ENCODE measurements around the gene DUSP15.

Gene DUSP15

DNA sequence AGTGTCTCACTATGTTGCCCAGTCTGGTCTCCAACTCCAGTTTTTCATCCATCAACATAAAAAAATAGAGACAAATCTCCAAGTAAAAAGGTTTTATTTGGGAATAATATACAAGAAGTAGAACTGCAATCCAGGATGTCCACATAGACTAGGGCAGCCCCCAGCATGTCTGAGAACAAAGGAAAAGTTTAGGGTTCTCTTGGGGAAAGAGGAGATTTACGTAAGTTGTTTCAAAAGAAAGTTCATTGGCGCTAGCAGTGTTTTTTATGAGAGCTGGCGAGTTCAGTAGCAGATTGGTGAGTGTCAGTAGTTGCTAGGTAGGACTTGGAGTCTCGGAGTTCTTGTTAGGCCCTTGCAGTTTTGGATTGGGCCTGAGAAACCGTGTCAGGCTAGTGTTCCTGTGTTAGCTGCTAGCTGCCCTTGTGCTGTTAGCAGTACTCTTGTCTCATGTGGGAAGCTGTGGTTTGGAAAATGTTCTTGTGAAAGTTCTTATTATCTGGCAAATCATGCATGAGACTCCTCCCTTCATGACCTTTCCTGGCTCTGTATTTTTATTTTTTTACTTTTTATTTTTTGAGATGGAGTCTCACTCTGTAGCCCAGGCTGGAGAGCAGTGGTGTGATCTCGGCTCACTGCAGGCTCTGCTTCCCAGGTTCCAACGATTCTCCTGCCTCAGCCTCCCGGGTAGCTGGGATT, 24.8 kb upstream of the DUSP15 start:
- no peak for DNase-seq

DNA sequence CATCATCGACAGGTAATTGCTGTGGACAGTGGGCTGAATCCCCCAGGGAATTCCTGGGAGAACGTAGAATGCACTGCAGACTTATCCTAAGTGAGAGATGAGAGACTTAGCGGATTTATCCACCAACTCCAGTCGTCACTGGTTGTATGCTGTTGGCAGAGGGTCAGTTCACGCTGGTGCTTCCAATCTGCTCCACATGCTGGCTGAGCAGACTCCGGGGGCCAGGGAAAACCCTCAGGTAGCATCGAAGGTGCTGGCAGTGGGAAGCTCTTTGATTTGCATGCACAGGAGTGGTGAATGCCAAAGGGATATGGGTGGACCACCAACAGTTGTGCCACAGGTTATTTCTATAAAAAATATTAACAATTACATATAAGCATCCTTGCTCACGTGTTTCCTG, 20.3 kb upstream of the DUSP15 start:
- DNase-seq = no peak

DNA sequence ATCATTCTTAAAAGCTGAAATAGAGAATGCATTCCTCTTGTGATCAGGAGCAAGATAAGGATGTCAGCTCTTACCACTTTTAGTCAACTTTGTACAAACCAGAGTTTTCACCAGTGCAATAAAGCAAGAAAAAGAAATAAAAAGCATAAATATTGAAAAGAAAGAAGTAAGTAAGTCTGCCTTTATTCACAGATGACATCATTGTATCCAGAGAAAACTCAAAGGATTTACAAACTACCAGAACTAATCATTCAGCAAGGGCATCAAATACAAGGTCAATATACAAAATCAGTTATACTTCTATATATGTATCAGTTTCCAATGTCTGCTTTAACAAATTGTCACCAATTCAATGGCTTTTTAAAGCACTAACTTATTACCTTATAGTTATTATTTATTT, 13.5 kb upstream of the DUSP15 start:
- DNase-seq = no peak

DNA sequence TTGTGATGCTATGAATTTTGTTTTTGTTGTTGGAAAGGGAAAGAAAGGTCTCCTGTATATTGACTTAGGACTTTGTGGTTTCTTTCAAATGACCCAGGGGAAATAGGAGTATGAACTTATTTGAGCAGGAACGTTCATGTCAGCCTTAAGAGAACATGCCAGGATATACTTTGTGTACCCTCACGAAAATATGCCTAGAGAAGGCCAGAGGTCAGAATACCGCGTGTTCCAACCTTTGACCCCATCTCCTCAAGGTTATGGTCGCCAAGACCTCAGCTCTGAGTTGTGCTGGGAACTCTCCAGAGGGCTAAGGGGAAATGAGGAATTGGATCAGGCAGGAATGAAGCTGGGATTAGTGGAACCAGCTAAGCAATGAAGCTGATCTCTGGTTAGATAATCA, 11.6 kb upstream of the DUSP15 start:
- DNase-seq = no peak

DNA sequence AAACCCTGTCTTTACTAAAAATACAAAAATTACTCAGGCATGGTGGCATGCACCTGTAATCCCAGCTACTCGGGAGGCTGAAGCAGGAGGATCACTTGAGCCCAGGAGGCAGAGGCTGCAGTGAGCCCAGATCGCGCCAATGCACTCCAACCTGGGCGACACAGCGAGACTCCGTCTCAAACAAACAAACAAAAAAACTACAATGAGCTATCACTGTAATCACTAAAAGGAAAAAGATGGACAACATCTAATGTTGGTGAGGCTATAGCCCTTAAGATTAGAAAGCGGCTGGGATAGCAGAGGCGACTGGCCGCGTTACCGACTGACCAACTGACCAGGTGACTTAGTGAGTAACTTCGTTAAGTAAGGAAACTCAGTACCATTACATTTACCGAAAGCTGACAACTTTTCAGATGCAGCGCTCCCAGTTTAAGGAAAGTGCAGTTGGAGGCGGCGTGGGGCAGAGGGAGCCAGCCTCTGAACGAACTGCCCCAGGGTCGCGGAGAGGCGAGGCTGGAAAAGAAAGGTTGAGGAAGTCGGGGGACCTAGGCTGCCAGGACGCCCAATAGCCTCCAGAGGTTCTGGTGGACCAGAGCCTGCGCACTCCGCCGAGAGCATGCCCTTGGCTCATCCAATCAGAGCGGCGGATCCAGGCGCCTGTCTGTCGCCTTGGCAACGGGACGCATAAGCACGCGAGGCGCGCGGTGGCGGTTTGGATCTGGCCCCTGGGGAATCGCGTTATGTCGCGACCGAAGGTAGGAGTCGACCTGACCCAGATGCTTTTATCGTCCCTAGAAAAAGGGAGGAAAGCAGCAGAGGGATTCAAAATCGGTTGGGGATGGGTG, 9.0 kb upstream of the DUSP15 start:
- DNase-seq = peak; percentile 53

DNA sequence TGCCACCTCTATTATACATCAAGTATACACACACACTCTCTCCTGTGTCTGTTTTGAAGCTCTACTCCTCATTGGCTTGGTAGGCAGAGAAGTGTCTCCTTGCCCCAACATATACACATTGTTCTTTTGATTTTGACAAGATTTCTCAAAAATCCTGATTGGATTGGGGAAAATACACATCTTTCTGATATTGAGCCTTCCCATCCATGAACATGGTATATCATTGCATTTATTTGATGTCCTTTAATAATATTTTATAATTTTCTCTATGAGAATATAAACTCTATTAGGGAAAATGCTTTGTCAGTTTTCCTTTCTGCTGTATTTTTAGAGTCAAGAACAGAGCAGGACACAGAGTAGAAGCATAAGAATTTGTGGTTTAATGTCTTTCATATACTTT, 7.4 kb upstream of the DUSP15 start:
- DNase-seq = no peak

DNA sequence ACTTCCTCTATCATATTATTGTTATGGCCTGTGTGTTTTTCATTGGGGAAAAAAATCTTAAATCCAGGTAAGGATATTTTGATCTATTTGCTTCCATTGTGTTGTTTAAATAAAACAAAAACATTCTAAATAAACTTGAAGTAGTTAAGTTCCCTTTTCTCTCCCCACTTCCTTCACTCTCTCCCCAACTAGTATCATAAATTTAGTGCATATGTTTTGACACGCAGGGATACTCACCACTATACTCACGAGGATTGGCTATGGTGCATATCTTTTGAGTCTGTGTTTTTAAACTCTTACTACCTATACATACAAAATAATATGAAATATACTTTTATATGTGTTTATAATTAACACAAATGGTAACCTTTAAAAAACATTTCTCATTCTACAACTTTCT, 5.3 kb upstream of the DUSP15 start:
- DNase-seq = no peak

DNA sequence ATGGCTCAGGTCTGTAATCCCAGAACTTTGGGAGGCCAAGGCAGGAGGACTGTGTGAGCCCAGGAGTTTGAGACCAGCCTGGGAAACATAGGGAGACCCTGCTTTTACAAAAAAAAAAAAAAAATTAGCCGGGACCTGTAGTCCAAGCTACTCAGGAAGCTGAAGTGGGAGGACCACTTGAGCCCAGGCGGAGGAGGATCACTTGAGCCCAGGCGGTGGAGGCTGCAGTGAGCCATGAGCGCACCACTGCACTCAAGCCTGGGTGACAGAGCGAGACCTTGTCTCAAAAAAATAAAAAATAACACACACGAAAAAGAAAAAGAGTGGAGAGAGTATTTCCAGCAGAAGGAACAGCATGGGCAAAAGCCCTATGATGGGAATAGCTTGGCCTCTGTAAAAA, 2.1 kb upstream of the DUSP15 start:
- no peak for DNase-seq

DNA sequence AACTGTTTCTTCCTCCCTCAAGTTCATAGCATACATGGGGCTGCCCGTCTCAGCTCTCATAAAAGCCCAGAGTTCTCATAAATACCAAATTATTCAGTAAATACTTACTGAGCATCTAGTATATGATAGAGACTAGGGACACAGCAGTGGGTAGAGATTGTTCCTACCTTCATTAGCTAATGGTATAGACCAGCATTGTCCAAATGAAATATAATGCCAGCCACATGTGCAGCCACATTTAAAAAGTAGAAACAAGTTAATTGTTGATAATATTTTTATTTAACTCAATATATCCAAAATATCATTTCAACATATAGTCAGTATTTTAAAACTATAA, 1.3 kb upstream of the DUSP15 start:
- no peak for DNase-seq

DNA sequence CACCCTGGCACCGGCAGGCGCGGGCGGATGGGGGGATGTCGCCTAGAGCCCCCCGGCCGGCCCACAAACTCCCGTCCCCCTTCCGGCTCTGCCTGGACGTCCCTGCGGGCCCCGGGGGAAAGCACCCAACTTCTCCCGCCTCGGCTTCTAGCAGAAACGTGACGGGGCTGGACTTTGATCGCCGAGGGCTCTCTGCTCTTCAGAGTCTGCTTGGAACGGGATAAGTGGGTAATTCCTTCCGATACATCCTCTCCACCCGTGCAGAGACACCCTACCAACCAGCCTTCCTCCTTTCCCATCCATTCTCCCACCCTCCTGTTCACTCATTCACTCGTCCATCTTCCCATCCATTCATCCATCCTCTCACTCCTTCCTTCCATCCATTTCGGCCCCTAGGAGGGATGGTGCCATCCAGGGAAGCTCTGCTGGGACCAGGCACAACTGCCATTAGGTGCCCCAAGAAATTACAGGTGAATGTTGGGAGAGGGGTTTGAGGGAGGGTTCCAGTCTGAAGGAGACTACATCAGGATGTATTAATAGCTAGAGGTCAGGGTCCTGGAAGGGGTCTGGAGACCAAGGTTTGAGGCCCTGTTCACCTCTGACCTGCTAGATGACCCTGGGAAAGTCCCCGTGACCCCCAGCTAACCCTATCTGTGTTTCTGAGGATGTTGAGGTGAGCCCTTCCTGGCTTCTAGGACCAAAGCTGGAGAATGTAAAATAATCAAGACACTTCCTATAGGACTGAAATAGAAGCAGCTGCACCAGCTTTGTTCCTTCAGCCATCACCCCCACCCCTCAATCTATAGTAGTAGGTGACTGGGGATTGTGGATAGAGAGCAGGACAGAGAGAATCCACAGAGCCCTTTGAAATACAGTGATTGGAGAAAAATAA, 645 bp upstream of the DUSP15 start:
- DNase-seq = no peak

DNA sequence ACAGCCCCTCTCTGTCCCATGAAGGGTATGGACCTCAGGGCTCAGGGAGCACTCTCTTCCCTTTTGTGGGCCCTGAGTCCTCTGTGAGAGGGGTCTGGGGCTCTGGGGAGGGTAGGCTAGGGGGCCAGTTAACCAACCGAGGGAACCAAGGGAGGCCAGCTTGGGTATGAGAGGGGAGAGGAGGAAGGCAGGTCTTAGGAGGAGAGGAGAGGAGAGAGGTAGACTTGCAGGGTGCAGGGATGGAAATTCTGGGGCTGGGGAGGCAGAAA, 720 bp downstream of the DUSP15 start:
- no peak for DNase-seq

DNA sequence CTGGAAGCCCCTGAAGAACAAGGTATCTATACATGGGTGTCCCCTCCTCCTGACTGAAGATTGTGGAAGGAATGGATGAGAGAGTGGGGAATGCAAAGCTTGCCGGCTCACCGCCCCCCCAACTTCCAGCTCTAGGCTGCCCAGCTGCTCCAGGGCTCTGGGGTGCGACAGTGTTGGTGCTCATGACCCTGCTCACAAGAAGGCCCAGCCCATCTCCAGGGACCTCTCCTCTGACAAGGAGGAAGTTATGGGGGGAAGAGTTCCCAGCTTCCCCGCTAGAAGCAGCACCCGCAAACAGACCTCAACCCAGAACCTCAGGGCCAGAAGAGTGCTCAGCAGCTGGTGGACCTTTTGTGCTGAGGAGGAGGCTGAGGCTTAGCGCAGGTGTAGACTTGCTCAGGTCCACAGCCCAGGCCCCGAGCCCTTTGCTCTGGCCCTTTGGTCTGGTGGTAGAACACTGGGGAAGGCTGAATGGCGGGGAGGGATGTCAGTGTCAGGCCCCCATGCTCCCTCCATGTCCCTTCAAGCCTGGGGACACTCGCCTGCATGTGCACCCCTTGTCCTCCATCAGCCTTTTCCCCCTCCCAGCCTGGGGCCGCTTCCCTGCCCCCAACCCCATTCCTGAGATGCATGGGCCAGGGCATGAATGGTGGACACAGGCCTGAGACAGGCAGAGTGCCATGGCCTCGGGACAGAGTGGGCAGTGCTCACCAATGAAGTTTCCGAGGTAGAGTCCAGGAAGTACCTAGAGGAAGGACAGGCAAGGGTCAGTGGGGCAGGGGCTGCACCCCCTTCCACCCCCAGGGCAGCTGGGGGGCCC, 1.3 kb downstream of the DUSP15 start:
- no peak for DNase-seq

DNA sequence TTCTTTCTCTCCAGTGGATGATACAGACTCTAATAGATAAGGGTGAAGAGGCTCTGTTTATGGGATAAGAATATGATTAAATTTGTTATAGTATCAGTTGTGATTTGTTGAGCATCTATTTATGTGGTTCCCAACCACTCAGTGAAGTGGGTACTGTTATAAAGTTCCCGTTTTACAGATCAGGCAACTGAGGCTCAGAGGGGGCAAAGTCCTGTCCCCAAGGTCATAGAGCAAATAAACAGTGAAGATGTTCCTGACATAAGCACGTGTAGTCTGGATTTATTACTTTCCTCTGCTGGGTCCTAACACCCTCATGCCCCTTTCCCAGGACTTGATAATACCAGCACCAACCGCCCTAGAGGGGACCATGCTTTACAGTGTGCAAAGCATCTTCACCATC, 4.1 kb downstream of the DUSP15 start:
- DNase-seq = no peak

DNA sequence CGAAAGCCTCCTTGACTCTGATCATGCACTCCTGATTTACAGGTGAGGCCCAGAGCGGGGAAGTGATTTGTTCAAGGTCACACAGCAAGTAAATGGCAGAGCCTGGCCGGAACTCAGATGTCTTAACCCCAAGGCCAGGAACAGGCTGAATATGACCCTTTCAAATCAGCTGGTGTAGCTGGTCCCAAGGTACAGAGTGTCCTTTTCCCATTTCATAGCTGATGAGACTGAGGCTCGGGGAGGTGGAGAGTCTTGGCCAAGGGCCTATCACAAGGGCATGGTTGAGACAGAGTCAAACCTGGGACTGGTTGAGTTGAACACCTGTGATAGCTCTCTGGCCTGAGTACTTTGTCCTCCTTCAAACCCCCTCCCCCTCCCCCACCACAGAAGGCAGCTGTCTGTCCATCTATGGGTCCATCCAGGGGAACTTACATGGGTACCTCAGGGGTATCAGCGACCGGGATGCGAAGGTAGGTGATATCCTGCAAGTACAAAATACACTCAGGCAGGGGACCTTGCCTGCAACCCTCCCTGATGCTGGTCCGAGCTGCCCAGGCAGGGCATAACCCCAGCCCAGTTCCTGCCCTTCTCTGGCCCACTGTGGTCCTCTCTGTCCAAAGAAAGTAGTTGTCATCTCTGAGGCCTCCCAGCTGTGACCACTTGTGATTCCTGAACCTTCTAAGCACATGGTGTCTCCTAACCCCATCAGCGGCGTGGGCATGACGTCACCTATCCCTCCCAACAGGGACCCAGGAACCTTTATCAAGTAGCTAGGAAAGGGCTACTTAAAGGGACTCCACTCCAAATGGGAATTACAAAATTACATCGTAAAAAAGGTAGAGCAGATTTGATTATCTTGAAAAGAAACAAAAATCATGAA, 5.6 kb downstream of the DUSP15 start:
- DNase-seq = no peak

DNA sequence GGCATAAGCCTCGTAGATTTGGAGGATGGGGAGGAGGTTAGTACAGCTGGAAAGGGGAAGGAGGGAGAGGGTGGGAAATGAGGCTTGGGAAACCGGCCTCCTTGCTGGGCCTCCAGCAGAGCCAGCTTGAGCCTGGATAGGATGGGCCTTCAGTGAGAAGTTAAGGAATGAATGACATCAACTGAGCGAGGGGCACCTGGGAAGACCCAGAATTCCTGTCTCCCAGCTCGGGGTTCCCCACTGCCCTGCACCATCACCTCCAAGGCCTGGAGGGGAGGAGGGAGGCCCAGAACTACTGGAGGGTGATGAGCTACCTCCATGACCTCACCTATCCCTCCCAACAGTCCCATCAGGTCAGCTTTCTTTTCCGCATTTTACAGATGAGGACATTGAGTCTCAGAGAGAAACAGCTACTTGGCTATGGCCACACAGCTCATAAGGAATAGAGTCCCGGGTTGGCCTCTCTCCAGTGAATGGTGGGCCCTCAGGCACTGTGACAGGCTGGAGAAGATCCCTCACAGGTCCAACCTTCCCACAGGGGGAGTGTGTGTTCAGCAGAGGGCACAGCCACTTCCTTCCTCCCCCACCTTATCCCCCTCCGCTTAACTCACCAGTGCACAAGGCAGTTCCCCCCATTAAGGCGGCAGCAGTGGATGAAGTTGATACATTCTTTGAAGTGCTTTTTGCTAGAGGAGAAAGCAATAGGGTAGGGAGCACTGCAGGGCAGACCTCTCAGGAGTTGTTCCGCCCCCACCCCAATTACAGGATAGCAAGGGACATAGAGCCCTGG, 6.8 kb downstream of the DUSP15 start:
- no peak for DNase-seq

DNA sequence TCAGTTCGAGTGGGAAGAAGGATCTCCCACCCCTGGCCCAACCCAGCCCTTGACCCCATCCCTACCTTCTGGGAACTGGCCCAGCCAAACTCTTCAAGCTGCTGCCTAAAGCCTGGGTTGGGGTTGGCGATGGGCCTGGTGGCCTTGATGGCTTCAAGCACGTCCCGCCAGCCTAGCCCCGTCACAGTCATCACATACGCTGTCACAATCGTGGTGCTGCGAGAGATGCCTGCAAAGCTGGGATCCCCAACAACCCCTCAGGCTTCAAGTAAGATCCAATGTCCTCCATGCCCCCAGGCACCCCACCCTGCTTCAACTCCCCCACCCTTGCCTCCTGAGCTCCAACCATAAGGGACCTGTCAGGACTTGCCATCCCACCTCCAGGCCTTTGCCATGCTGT, 7.8 kb downstream of the DUSP15 start:
- no peak for DNase-seq

DNA sequence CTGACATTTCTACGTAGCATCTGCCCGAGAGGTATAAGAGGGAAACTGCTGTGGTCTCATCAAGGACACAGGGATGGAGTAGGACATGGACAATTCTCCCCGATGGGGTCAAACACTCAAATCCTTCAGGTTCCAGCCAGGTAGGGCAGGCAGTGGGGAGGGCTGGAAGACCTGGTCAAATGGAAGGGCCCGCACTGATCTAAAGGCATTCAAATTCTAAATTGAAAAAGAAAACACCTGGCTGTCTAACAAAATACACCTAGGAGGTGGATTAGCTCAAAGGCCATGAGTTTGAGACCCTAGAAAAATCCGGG, 8.2 kb downstream of the DUSP15 start:
- DNase-seq = no peak

DNA sequence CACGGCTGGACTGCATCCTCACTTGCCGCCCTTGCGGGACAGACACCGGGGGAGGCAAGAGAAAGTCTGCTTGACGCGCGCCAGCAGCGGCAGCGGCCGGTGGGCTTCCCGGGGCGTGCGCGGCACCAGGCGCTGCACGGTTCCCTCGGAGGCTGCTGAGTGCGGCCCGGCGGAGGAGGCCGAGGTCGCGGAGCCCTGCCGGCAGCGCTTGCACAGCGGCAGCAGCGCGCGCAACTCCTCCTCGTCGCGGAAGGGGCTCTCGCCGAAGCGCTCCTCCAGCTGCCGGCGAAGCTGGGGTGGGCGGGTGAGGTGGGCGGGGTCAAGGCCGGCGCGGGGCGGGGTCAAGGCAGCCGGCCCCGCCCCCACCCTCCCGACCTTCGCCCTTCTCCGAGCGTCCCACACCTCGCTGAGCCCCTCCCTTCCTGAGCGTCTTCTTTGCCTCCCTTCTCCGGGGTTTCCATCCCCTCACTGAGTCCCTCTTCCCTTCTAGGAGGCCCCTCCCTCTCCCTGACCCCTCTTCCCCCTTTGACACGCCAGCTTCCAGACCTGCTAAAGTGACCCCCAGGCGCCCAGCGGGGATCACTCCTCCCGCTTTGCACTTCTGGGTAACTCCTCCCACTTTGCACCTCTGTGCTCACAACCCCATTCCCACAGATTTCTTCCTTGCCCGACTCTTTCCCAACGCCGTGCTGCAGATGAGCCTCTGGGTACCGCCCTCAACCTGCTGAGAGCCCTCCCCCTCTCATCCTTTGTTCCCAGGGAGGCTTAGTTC, 8.8 kb downstream of the DUSP15 start:
- peak; percentile 65 for DNase-seq

DNA sequence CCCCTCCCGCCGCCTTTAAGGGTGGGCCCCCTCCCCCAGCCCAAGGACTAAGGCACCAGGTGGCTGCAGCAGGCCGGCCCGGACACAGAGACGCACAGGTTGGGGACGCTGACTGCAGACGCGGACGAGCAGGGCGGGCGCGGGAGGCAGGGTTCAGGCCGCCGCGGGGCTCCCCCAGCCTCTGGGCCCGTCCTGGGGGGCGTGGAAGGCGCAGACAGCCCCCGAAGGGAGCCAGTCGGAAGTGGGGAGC, 9.3 kb downstream of the DUSP15 start:
- no peak for DNase-seq

DNA sequence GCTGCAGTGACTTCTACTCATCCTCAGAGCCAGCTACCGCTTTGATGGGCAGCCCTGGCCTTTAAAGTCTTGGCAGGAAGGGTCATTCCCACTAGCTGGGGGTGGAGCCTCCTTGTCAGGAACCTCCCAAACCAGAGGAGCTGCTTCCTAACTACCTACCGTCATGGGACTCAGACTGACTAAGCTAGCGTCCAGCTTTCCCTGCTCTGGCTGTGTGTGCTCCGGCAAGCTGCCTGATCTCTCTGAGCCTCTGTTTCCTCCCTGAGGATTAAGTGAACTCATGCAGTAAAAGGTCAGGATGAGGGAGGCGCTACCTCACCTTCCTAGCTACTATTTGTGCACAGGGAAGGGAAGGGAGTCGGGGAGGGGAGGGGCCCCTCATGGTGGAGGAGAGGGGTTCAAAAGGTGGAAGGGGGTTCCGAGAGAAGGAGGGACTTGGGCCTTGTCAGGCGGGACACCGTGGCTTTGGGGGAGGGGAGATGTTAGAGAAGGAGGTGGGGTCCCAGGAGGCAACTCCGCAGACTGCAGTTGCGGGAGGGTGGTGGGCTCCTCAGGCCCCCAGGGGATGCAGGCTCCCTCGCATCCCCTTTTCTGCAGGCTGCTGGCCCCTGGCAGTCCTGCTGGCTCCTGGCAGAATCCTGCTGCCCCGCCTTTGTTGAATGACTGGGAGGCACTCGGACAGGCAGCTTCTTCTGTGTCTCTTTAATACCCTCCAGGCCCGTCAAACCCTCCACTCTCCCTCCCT, 9.8 kb downstream of the DUSP15 start:
- DNase-seq = no peak
